ENCODE results near the gene CHST13. TPM values are rescaled to one million over a fixed set of nuclear protein-coding genes. Genes with fewer than 3 reads are reported as not detected.

CHST13 gene
- total and polyA plus RNA-seq, 2 donors (not counting 3 experiments of a cell fraction or from before 2014, with no cell fraction given), result 0.04 TPM; not detected in 1

GRCh38 chr3:126537730-126538281 lies 13.9 kb downstream of the CHST13 start:
- POLR2A ChIA-PET, result no interaction called here
- dilution Hi-C loops (cut with MboI; ENCODE audit: extremely low pct_ligation_motif_present, low sequenced_read_pairs), result no loop called here

More at GRCh38 chr3:126537730-126538281, 13.9 kb downstream of the CHST13 start:
- no peak overlapping the region for H3K4me2 ChIP-seq (ENCODE audit: insufficient read depth, low read length)
- no TSS peak for BruUV-seq (replicated peaks)
- H3K27ac ChIP-seq (ENCODE audit: insufficient read depth, low read depth, low read length), result no peak overlapping the region
- H3K9ac ChIP-seq (replicated peaks; ENCODE audit: extremely low read depth, insufficient read depth, low read length), result no peak overlapping the region
- CTCF ChIA-PET, result interaction anchor here (1.2 kb wide), 1 partner anchor 11 kb away, joined by 3 read pairs; no protein-coding TSS in a partner anchor
- no peaks in the 10 kb centered on the region for H3K36me3 ChIP-seq (ENCODE audit: control insufficient read depth in 2 of 2, extremely low read depth in 1 of 2, insufficient read depth in 2 of 2, low read length in 2 of 2)
- peaks cover 3% of the 10 kb centered on the region for H3K4me1 ChIP-seq (ENCODE audit: control insufficient read depth, extremely low read depth, insufficient read depth, low read length)
- H3K79me2 ChIP-seq (ENCODE audit: control insufficient read depth, insufficient read depth, low read length), result no peaks in the 10 kb centered on the region
- no peak for TF ChIP-seq JUN (IDR thresholded peaks at IDR 0.05; ENCODE audit: borderline replicate concordance, insufficient read depth, insufficient read length, low read depth)
- TF ChIP-seq, protein P1, sequence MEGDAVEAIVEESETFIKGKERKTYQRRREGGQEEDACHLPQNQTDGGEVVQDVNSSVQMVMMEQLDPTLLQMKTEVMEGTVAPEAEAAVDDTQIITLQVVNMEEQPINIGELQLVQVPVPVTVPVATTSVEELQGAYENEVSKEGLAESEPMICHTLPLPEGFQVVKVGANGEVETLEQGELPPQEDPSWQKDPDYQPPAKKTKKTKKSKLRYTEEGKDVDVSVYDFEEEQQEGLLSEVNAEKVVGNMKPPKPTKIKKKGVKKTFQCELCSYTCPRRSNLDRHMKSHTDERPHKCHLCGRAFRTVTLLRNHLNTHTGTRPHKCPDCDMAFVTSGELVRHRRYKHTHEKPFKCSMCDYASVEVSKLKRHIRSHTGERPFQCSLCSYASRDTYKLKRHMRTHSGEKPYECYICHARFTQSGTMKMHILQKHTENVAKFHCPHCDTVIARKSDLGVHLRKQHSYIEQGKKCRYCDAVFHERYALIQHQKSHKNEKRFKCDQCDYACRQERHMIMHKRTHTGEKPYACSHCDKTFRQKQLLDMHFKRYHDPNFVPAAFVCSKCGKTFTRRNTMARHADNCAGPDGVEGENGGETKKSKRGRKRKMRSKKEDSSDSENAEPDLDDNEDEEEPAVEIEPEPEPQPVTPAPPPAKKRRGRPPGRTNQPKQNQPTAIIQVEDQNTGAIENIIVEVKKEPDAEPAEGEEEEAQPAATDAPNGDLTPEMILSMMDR (IDR thresholded peaks at IDR 0.05; ENCODE audit: extremely low read depth in 1 of 2, insufficient read depth in 1 of 2, low read depth in 1 of 2, low read length in 2 of 2), result no peak
- TF ChIP-seq EZH2 (IDR thresholded peaks at IDR 0.05; ENCODE audit: borderline replicate concordance, low read depth, low read length, severe bottlenecking), result no peak
- TF ChIP-seq, protein P2, sequence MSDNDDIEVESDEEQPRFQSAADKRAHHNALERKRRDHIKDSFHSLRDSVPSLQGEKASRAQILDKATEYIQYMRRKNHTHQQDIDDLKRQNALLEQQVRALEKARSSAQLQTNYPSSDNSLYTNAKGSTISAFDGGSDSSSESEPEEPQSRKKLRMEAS (IDR thresholded peaks at IDR 0.05; ENCODE audit: insufficient read depth, insufficient read length), result no peak
- TF ChIP-seq POLR2AphosphoS5 (IDR thresholded peaks at IDR 0.05; ENCODE audit: insufficient read depth, low read depth, low read length), result no peak
- TF ChIP-seq FOS (IDR thresholded peaks at IDR 0.05; ENCODE audit: borderline replicate concordance, insufficient read depth, low read length), result no peak
- no peak for TF ChIP-seq POLR2A (IDR thresholded peaks at IDR 0.05; ENCODE audit: low read depth, low read length)
- TF ChIP-seq MYC (IDR thresholded peaks at IDR 0.05; ENCODE audit: low read depth, low read length), result no peak
- TF ChIP-seq GATA2 (IDR thresholded peaks at IDR 0.05; ENCODE audit: insufficient read depth, insufficient read length, low read depth, low read length), result no peak
- H3K27me3 ChIP-seq (ENCODE audit: control insufficient read depth in 2 of 2, insufficient read depth in 2 of 2, low read length in 2 of 2), result peaks cover 0 to 7% of the 10 kb centered on the region in 2 experiments
- FAIRE-seq (no peak), DNase-seq (ENCODE audit: low read depth, low spot score) (no peak)
- H2AFZ ChIP-seq (ENCODE audit: low read depth, low read length), result no peak overlapping the region
- no peaks in the 10 kb centered on the region for H4K20me1 ChIP-seq (replicated peaks; ENCODE audit: control insufficient read depth, extremely low read depth, insufficient read depth, low read length)
- no peaks in the 10 kb centered on the region for H3K9me3 ChIP-seq (replicated peaks; ENCODE audit: control insufficient read depth, insufficient read depth, low read length)
- H3K9me1 ChIP-seq (replicated peaks; ENCODE audit: control insufficient read depth, extremely low read depth, insufficient read depth, low read length), result no peaks in the 10 kb centered on the region
- H3K4me3 ChIP-seq (replicated peaks in 1 of 3; ENCODE audit: insufficient read depth in 1 of 3, low read depth in 1 of 3, low read length in 3 of 3), result no peak overlapping the region
- intact Hi-C loops (cut with micrococcal nuclease), result no loop called here

Measured in endothelial cell of umbilical vein (primary cell).